ENCODE data around the gene FAM89B. TPM values are rescaled to one million over a fixed set of nuclear protein-coding genes. Genes with fewer than 3 reads are reported as not detected.

The FAM89B gene
- total and polyA plus RNA-seq, 2 of the 8 experiments (the other 6 are each of a cell fraction or from before 2014, with no cell fraction given): 15.8 to 32.4 TPM

DNA sequence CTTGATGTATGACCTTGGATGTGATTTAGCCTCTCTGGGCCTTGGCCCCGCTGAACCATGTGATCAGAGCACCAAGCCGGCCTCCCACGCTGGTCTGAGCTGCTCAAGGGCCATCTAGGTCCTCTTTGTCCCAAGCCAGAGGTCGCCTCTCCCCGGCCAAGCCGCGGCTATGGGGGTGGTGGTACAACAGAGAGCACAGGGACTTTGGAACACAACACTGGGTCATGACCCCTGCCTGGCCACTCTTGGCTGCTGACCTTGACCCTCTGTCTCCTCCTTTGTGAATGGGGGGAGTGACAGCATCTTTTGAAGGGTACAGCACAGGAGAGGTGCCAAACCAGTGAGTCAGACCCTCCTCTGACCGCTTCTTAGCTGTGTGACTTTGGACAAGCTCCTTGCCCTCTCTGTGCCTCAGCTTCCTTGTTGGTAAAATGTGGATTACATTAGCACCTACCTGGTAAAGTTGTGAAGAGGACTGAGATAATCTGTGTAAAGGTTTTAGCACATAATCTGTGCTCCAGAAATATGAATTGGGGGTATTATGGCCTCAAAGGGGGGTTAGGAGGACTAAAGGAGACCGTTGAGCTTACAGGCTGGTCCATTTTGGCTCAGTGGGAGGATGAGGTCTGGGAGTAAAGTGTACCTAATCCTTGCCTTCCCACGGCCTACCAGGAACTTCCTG is 42.7 kb upstream of the FAM89B start:
- H3K79me1 ChIP-seq (ENCODE audit: low read depth, low read length): no peaks in the 10 kb centered on the region; the same call in 1 of the 2 replicates
- CTCF ChIA-PET (ENCODE audit: partially characterized antibody): interaction anchor here (0.5 to 6.1 kb wide), 23 partner anchors 9 to 256 kb away, joined by 3 to 31 read pairs (median 3); partner anchors contain the start of genes EHBP1L1, FAM89B and ZNRD2
- H4K20me1 ChIP-seq (replicated peaks in 1 of 2; ENCODE audit: control insufficient read depth in 1 of 2, insufficient read depth in 2 of 2, low read length in 2 of 2): peaks cover 0 to 23% of the 10 kb centered on the region in 2 experiments
- no peaks in the 10 kb centered on the region for H3K9me3 ChIP-seq (ENCODE audit: insufficient read depth in 2 of 2, low read depth in 1 of 2, low read length in 1 of 2)
- 94% methylated on average over 10 of the region's 10 CpGs; no CpG with 5 or more reads in 1 of the 2 experiments for WGBS, 2 experiments (ENCODE audit: extremely low coverage in 1 of 2, insufficient coverage in 1 of 2, insufficient read length in 1 of 2, insufficient replicate concordance in 2 of 2, low coverage in 1 of 2, low lambda C conversion rate in 2 of 2, missing lambda C conversion rate in 1 of 2)
- POLR2A ChIA-PET (ENCODE audit: partially characterized antibody): interaction anchor here (0.6 to 7.7 kb wide), 9 partner anchors 10 to 113 kb away, joined by 3 to 62 read pairs (median 6); partner anchors contain the start of genes EHBP1L1 and PCNX3
- H4K5ac ChIP-seq (ENCODE audit: insufficient read length, low read depth, low read length): no peak overlapping the region
- peaks cover 0 to 3% of the 10 kb centered on the region in 2 experiments; a peak in 1 of 4 replicates for H3K79me2 ChIP-seq (ENCODE audit: control insufficient read depth in 1 of 2, insufficient read depth in 2 of 2, low read length in 2 of 2)
- H2BK120ac ChIP-seq (replicated peaks; ENCODE audit: low read depth, low read length): no peak overlapping the region
- no peak overlapping the region for H3K14ac ChIP-seq (ENCODE audit: insufficient read length)
- no peak overlapping the region for H3K4me3 ChIP-seq (ENCODE audit: extremely low read depth in 1 of 4, insufficient read depth in 2 of 4, low read depth in 3 of 4, low read length in 4 of 4)
- DNase-seq (ENCODE audit: low read depth in 1 of 2, low spot score in 2 of 2) (no peak), FAIRE-seq (no peak)
- H2BK5ac ChIP-seq (ENCODE audit: low read depth, low read length): no peak overlapping the region
- H3K23ac ChIP-seq (ENCODE audit: insufficient read length): no peak overlapping the region
- H4K8ac ChIP-seq (ENCODE audit: extremely low read depth, insufficient read depth, low read length): no peak overlapping the region
- no peak overlapping the region for H2BK12ac ChIP-seq (ENCODE audit: low read depth, low read length)
- no peak overlapping the region for H3K18ac ChIP-seq (ENCODE audit: extremely low read depth, low read length)
- H3K4me2 ChIP-seq (ENCODE audit: insufficient read depth in 1 of 2, low read depth in 2 of 2, low read length in 2 of 2): no peak overlapping the region
- peaks cover 8% of the 10 kb centered on the region; the same call in 1 of the 2 replicates for H3K23me2 ChIP-seq (ENCODE audit: low read depth, low read length)
- H2BK15ac ChIP-seq (ENCODE audit: low read length): no peak overlapping the region
- no peaks in the 10 kb centered on the region for H3K27me3 ChIP-seq (replicated peaks in 1 of 4; ENCODE audit: control insufficient read depth in 3 of 4, extremely low read depth in 1 of 4, insufficient read depth in 3 of 4, low read length in 3 of 4)
- peaks cover 2 to 24% (median 16%) of the 10 kb centered on the region in 4 experiments for H3K36me3 ChIP-seq (ENCODE audit: control insufficient read depth in 2 of 4, insufficient read depth in 4 of 4, low read length in 3 of 4)
- no peak overlapping the region for H3K27ac ChIP-seq (ENCODE audit: low read depth, low read length)
- H2BK20ac ChIP-seq (ENCODE audit: low read length): no peak overlapping the region
- H3K4me1 ChIP-seq (replicated peaks in 1 of 4; ENCODE audit: control insufficient read depth in 3 of 4, insufficient read depth in 4 of 4, low read length in 3 of 4): peaks cover 0 to 7% (median 5%) of the 10 kb centered on the region in 4 experiments; a peak in 5 of 7 replicates
- no peak overlapping the region for H2AFZ ChIP-seq (ENCODE audit: low read length)
- no peak overlapping the region for H3K4ac ChIP-seq (replicated peaks; ENCODE audit: insufficient read length, low read depth, low read length)
- H3K56ac ChIP-seq (replicated peaks; ENCODE audit: insufficient read length, low read depth, low read length): no peak overlapping the region
- H3K9ac ChIP-seq (replicated peaks in 1 of 4; ENCODE audit: extremely low read depth in 1 of 4, low read depth in 3 of 4, low read length in 3 of 4): no peak overlapping the region
- H4K91ac ChIP-seq (replicated peaks; ENCODE audit: insufficient read length, low read length): no peak overlapping the region
- no peak overlapping the region for H2AK5ac ChIP-seq (ENCODE audit: low read depth, low read length)
- TF ChIP-seq KDM1A (IDR thresholded peaks at IDR 0.05; ENCODE audit: borderline replicate concordance, low read length): 0 out of 2 replicates have a peak, but pooled peaks have one; percentile 58

Data from H1 (cell line).